ENCODE results near the gene ATG7.

GRCh38 chr3:11224010-11224409, 48.2 kb upstream of the ATG7 start:
- TF ChIP-seq POLR2AphosphoS5 (IDR thresholded peaks at IDR 0.05; ENCODE audit: borderline replicate concordance, low read depth, low read length) (no peak), EZH2 (IDR thresholded peaks at IDR 0.05) (no peak), FOXP2 (optimal IDR thresholded peaks at IDR 0.05; ENCODE audit: control extremely low read depth, extremely low read length, insufficient read depth) (no peak)

Data from SK-N-MC (cell line).